IMR-90 (cell line): ENCODE results near the gene HDAC10. TPM values are rescaled to one million over a fixed set of nuclear protein-coding genes. Genes with fewer than 3 reads are reported as not detected.

Source experiments
- ATAC-seq: fragments of 200-7000 bp; cut with Tn5 transposase; 2 replicates; pipeline ENCODE4 v1.9.1; 2020; ENCODE audit warnings: low read depth, mild to moderate bottlenecking, moderate library complexity
- BruUV-seq: library from RNA; stranded (reverse); fragments of 400-500 nt; replicated peaks from 2 replicates; lab custom pipeline; 2021; lab: Mats Ljungman, UMichigan
- CTCF ChIA-PET: fragments of 300-600 bp; formaldehyde crosslinking; extraction: SDS; loops from one replicate; lab custom pipeline; 2021; ENCODE audit warnings: antibody characterized with exemption; lab: Yijun Ruan, JAX
- POLR2A ChIA-PET: fragments of 300-600 bp; sonication (Branson Sonifier 250); formaldehyde crosslinking; loops from one replicate; lab custom pipeline; 2022; ENCODE audit warnings: antibody characterized with exemption; ENCODE audit not compliant: unreplicated experiment; lab: Charles Lee
- DNase-seq: peaks from one replicate; pipeline ENCODE4 v3.0.0; 2013
- H2AFZ ChIP-seq: replicated peaks from 2 replicates; pipeline ENCODE3; 2013; ENCODE audit warnings: low read length, mild to moderate bottlenecking; ENCODE audit not compliant: poor library complexity
- H2AK5ac ChIP-seq: 2 replicates; pipeline ENCODE4 v1.6.1; 2013; ENCODE audit warnings: low read depth, low read length, inconsistent platforms
- H2AK9ac ChIP-seq: replicated peaks from 2 replicates; pipeline ENCODE3; 2013; ENCODE audit warnings: mild to moderate bottlenecking, low read depth, low read length, moderate library complexity; ENCODE audit not compliant: poor library complexity
- H2BK120ac ChIP-seq: 2 replicates; pipeline ENCODE4 v1.6.1; 2013; ENCODE audit warnings: low read depth, low read length, inconsistent platforms
- H2BK15ac ChIP-seq: 3 replicates; pipeline ENCODE4 v1.6.1; 2013; ENCODE audit warnings: low read depth, low read length, inconsistent platforms
- H2BK20ac ChIP-seq: 2 replicates; pipeline ENCODE4 v1.6.1; 2013; ENCODE audit warnings: low read depth, mild to moderate bottlenecking, inconsistent platforms, low read length, moderate library complexity
- H2BK5ac ChIP-seq: 2 replicates; pipeline ENCODE4 v1.6.1; 2013; ENCODE audit warnings: mild to moderate bottlenecking, low read depth, low read length, inconsistent platforms; ENCODE audit not compliant: poor library complexity, severe bottlenecking
- H3K14ac ChIP-seq: replicated peaks from 2 replicates; pipeline ENCODE4 v1.6.1; 2013; ENCODE audit warnings: low read depth, low read length, inconsistent platforms
- H3K18ac ChIP-seq: 2 replicates; pipeline ENCODE4 v1.6.1; 2013; ENCODE audit warnings: low read depth, low read length, control low read depth
- H3K23ac ChIP-seq: 2 replicates; pipeline ENCODE4 v1.6.1; 2013; ENCODE audit warnings: low read depth, low read length, inconsistent platforms
- H3K27ac ChIP-seq: 2 replicates; pipeline ENCODE4 v1.5.1; 2013; ENCODE audit warnings: mild to moderate bottlenecking, control low read depth, low read length; ENCODE audit not compliant: insufficient read depth
- H3K27me3 ChIP-seq: 2 replicates; pipeline ENCODE4 v1.6.1; 2013; ENCODE audit warnings: low read length; ENCODE audit not compliant: control insufficient read depth, insufficient read depth
- H3K36me3 ChIP-seq: 2 replicates; pipeline ENCODE4 v1.6.1; 2013; ENCODE audit warnings: low read length, mixed read lengths; ENCODE audit not compliant: control insufficient read depth, insufficient read depth
- H3K4ac ChIP-seq: 2 replicates; pipeline ENCODE4 v1.6.1; 2013; ENCODE audit warnings: low read depth, low read length, inconsistent platforms
- H3K4me1 ChIP-seq: 2 replicates; pipeline ENCODE4 v1.6.1; 2013; ENCODE audit warnings: low read length, mixed read lengths; ENCODE audit not compliant: control insufficient read depth, insufficient read depth
- H3K4me2 ChIP-seq: 2 replicates; pipeline ENCODE4 v1.6.1; 2013; ENCODE audit warnings: low read depth, mild to moderate bottlenecking, control low read depth, low read length, moderate library complexity
- H3K4me3 ChIP-seq: 2 replicates; pipeline ENCODE4 v1.5.1; 2013; ENCODE audit warnings: low read depth, mild to moderate bottlenecking, control low read depth, low read length, moderate library complexity; ENCODE audit not compliant: insufficient read depth
- H3K56ac ChIP-seq: 2 replicates; pipeline ENCODE4 v1.6.1; 2013; ENCODE audit warnings: low read length, inconsistent platforms; ENCODE audit not compliant: insufficient read depth; ENCODE audit errors: extremely low read depth
- H3K79me1 ChIP-seq, 2 experiments: 2 replicates each; pipeline ENCODE4 v1.6.1; 2013; ENCODE audit warnings: low read length in 2 of 2, inconsistent platforms in 1 of 2, low read depth in 1 of 2
- H3K9ac ChIP-seq: 2 replicates; pipeline ENCODE4 v1.6.1; 2013; ENCODE audit warnings: low read depth, low read length, control low read depth
- H3K9me1 ChIP-seq: 2 replicates; pipeline ENCODE4 v1.6.1; 2013; ENCODE audit warnings: low read length, inconsistent platforms; ENCODE audit not compliant: insufficient read depth
- H3K9me3 ChIP-seq: 2 replicates; pipeline ENCODE4 v1.6.1; 2013; ENCODE audit warnings: low read length; ENCODE audit not compliant: control insufficient read depth, insufficient read depth
- H4K20me1 ChIP-seq: 2 replicates; pipeline ENCODE4 v1.6.1; 2013; ENCODE audit warnings: low read length, inconsistent platforms; ENCODE audit not compliant: insufficient read depth
- H4K5ac ChIP-seq: 2 replicates; pipeline ENCODE4 v1.6.1; 2013; ENCODE audit warnings: mild to moderate bottlenecking, low read depth, low read length, control low read depth
- H4K8ac ChIP-seq, 2 experiments: 2 replicates each; pipeline ENCODE4 v1.6.1; 2013; ENCODE audit warnings: low read depth in 2 of 2, low read length in 2 of 2, control low read depth in 1 of 2, inconsistent platforms in 1 of 2
- H4K91ac ChIP-seq: 2 replicates; pipeline ENCODE4 v1.6.1; 2013; ENCODE audit warnings: low read depth, low read length, inconsistent platforms; ENCODE audit not compliant: insufficient read depth
- USF2 ChIP-seq: fragments of 150-350 bp; IDR thresholded peaks from 2 replicates; pipeline ENCODE4 v1.6.1; 2017; ENCODE audit warnings: mild to moderate bottlenecking, antibody characterized with exemption, low read length, low read depth
- WGBS, 2 experiments: methylation state at CpG; one replicate each; pipeline versions ENCODE4 v1.1.5 to v1.1.7; 2013; ENCODE audit warnings: missing lambda C conversion rate in 2 of 2; ENCODE audit not compliant: insufficient read length in 1 of 2; ENCODE audit errors: extremely low coverage in 2 of 2; 5-methylcytosine and 5-hydroxymethylcytosine counted together
- dilution Hi-C: fragments of 300-500 bp; cut with HindIII; formaldehyde crosslinking; loops from one replicate; pipeline ENCODE4 v1.14.3; 2018; ENCODE audit warnings: low sequenced_read_pairs; ENCODE audit not compliant: unreplicated experiment
- in situ Hi-C: fragments of 300-500 bp; cut with MboI; formaldehyde crosslinking; loops from 3 replicates; pipeline ENCODE4 v1.14.3; 2019; ENCODE audit warnings: low sequenced_read_pairs, inconsistent platforms, mixed read lengths
- intact Hi-C: fragments of 100-400 bp; cut with micrococcal nuclease; formaldehyde crosslinking; loops from 2 replicates; pipeline ENCODE4 v1.10.0; 2022
- polyA plus RNA-seq, 3 experiments: library from polyadenylated mRNA; depleted of rRNA; stranded (reverse); fragments of >200 nt; gene quantifications; 2 replicates each; pipeline ENCODE4 v1.2.3, GENCODE V29; 2012; ENCODE audit warnings: low replicate concordance in 1 of 3
- total RNA-seq: library from RNA; depleted of rRNA; stranded (reverse); fragments of >200 nt; gene quantifications from 2 replicates; pipeline ENCODE4 v1.2.3, GENCODE V29; 2012

HDAC10 gene
- total and polyA plus RNA-seq, 2 of the 4 experiments (the other 2 are of a cell fraction) = 3.9 to 35.7 TPM

GRCh38 chr22:50248196-50249081 is 2.6 kb downstream of the HDAC10 start:
- Histone ChIP-seq H4K8ac (no peak overlapping the region), H3K23ac (no peak overlapping the region), H2AK9ac (no peak overlapping the region), H2AK5ac (no peak overlapping the region), H3K9me1 (0 out of 2 replicates have a peak, but pooled peaks cover 3% of the 10 kb centered on the region), H2BK20ac (no peak overlapping the region), H3K4me2 (no peak overlapping the region), H3K27me3 (no peaks in the 10 kb centered on the region), H2BK120ac (no peak overlapping the region), H3K4me3 (no peak overlapping the region), H3K9ac (no peak overlapping the region), H3K4ac (no peak overlapping the region), H4K5ac (no peak overlapping the region), H3K79me1 (peaks cover 9 to 53% of the 10 kb centered on the region in 2 experiments; a peak in 3 of 4 replicates), H2BK15ac (no peak overlapping the region), H3K4me1 (peaks cover 15% of the 10 kb centered on the region), H3K36me3 (peaks cover 24% of the 10 kb centered on the region), H3K27ac (no peak overlapping the region), H3K56ac (no peak overlapping the region), H4K91ac (no peak overlapping the region), H3K18ac (no peak overlapping the region), H2AFZ (peak overlapping the region; percentile 34), H2BK5ac (no peak overlapping the region), H3K9me3 (no peaks in the 10 kb centered on the region), H4K20me1 (peaks cover 29% of the 10 kb centered on the region), H3K14ac (no peak overlapping the region)
- intact Hi-C loops (no loop called here), dilution Hi-C loops (no loop called here), in situ Hi-C loops (no loop called here)
- no peak for ATAC-seq
- ChIA-PET CTCF (interaction anchor here (0.5 kb wide), 1 partner anchor 10 kb away, joined by 4 read pairs; no protein-coding TSS in a partner anchor), POLR2A (no interaction called here)
- BruUV-seq = no TSS peak
- no peak for DNase-seq
- no CpG with 5 or more reads among the region's 29 CpGs for whole genome bisulfite sequencing, 2 experiments
- TF ChIP-seq USF2 = no peak
